HG03060 (cell line): Measurements from ENCODE around the gene R3HDML.

Experiments used
- ATAC-seq: cut with Tn5 transposase; IDR thresholded peaks from one replicate; pipeline ENCODE4 v1.9.1; 2021; ENCODE audit warnings: low read depth, moderate number of reproducible peaks; ENCODE audit not compliant: unreplicated experiment

R3HDML gene

DNA sequence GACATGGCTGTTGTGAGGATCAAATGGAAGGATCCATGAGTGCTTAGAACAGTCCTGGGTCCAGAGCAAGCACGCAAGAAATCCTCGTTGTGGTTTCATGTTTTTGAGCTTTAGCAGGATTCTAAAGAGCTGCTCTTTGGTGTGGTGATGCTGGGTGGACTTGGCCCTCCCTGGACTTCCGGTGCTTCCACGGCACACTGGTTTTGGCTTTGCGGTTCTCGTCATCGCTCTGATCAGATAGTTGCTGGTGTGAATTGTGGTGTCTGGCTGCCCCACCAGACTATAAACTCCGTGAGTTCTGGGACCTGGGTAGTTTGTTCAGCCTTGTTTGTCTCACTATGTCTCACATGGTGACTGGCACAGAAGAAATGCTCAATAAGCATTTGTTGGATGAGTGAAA lies 21.9 kb downstream of the R3HDML start:
- no peak for ATAC-seq

DNA sequence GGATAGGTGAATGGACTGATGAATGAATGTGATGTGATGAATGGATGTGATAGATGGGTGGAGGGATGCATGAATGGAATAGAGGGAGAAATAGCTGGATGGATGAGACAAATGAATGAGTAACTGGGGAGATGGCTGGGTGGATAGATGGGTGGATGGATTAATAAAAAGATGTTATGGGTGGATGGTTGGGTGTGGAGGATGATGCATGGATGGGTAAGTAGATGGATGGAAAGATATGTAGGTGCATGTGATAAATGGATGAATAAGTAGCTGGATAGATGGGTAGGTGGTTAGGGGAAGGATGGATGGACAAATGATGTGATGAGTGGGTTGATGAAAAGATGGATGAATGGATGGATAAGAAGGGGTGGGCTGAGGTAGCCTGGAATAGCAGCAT lies 23.4 kb downstream of the R3HDML start:
- ATAC-seq: no peak

DNA sequence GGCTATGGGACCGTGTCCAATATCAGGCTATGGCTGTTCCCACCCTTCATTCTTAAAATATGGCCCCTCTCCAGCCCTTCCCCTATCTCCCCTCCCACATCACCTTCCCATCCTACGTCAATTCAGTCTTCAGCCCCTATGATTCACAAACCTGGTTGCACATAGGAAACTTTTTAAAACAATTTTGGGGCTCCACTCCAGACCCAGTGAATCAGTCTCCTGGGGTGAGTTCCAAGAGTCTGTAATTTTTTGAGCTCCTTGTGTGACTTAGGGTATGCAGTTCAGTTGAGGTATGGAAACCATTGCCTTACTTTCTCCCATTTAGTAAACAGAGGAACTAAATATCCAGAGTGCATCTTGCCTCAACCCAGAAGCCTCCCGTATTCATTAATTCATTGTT lies 24.2 kb downstream of the R3HDML start:
- no peak for ATAC-seq

DNA sequence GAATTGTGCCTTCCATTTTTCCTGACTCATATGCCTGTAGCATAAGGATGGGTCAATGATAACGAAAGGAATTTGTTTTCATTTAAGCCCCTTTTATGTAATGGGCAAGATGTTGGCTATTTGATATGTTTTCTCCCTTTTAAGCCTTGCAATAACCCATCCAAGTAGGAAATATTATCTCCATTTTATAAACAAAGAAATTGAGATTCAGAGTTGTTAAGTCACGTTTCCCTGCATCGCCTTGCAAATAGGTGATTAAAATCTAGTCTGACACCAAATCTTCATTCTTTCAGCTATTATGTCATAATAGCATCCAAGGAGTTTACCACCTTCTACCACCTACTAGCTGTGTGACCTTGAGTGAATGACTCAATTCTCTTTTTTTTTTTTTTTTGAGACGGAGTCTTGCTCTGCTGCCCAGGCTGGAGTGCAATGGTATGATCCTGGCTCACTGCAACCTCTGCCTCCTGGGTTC lies 25.7 kb downstream of the R3HDML start:
- no peak for ATAC-seq

DNA sequence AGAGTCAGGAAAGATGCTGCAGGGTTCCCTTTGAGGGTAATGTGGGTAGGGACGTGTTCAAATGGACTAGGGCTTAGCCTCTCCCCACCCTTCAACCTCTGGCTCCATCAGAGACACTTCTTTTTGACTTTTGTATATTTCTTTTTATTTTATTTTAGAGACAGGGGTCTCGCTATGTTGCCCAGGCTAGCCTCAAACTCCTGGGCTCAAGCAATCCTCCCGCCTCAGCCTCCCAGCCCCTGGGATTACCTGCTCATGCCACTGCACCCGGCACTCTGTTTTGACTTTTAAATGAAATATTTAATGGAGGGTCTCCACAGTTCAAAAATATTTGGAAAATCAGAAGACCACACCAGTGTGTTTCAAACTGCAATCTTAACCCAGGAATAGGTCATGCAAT lies 27.2 kb downstream of the R3HDML start:
- ATAC-seq: no peak

DNA sequence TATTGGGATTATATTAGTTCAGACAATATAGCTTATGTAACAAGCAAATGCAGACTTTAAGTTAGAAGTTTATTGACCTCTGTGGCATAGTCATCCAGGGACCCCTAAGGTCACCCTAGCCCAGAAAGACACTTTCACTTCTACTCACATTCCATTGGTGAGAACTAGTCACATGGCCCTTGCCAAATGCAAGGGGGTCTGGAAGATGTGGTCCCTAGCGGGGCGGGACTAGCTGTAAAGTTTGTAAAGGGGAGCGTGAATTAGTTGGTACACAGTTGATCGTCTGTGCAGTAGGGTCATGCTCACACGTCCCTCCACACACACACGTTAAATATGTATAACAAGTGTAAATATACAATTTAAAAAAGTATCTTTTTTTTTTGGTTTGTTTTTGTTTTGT lies 27.9 kb downstream of the R3HDML start:
- ATAC-seq: no peak

DNA sequence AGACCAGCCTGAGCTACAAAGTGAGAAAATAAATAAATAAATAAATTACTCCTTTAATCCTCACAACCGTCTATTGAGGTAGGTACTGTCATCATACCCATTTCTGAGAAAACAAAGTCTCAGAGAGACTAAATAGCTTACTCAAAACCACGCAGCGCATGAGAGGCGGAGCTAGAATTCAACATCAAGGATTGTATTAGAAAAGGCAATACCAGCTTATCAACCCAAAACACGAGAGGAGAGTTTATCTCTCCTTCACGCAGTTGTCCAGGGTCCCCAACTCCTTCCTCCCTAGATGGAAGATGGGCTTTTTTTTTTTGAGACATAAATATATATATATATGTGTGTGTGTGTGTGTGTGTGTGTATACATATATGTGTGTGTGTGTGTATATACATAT lies 30.9 kb downstream of the R3HDML start:
- no peak for ATAC-seq

DNA sequence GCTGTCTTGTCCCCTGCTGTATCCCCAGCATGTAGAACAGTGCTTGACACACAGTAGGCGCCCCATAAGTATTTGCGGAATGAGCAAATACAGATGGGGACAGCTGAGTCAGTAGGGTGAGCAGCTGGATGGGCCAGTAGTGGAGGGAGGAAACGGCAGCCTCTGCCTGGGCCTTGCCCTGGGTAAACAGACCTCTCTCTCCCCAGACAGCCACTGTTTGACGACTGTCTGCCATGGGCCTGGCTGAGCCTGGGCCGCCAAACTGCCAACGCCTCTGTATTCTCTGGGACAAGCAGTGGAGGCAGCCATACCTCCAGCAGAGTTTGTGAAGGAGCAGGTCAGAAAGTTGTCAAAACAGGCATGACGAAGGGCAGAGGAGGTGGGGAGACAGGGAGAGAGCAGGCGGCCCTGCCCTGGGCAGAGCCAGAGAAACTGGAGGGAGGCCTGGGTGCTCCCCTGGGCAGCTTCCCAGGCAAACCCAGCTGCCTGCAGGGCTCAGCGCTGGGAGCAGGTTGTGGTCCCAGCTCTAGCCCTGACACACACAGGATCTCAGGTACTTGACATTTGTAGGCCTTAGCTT lies 33.9 kb downstream of the R3HDML start:
- ATAC-seq: no peak

DNA sequence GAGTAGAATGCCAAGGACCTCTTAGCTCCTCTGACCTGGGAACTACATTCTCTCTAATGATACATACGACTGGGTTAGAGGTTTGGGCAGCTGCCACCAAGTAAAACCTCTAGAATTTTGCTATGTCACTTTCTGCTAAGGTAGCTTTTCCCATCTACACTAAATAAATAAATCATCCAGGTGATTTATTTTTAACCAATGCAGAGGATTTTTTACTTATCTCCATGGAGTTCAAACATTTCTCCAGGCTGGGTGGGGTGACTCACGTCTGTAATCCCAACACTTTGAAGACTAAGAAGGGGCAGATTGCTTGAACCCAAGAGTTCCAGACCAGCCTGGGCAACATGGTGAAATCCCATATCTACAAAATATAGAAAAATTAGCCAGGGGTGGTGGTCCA lies 45.8 kb downstream of the R3HDML start:
- ATAC-seq: no peak

DNA sequence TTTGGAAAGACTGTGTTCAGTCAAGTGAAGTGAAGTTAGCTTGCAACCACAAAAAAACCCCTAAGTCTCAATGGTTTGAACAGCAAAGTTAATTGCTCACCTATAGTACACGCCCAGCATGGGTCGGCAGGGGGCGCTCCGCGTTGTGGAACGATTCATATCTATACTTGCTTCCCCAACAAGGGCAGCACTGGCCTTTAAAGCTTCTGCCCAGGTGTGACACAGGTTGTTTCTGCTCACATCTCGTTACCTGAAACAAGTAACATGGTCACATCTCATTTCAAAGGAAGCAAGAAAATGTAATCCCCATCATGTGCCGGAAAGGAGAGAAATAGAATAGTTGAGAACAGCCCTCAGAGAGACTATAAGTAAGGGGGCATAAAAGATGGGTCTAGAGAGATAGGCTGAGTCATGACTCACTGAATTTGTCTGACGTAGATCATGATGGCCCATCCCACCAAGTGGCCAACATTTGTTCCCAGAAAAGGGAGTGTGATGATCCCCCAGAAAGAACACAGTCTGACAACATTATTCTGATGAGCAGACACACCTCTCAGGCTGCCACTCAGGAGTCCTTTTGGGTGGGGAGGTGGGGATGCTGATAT lies 47.7 kb downstream of the R3HDML start:
- no peak for ATAC-seq

DNA sequence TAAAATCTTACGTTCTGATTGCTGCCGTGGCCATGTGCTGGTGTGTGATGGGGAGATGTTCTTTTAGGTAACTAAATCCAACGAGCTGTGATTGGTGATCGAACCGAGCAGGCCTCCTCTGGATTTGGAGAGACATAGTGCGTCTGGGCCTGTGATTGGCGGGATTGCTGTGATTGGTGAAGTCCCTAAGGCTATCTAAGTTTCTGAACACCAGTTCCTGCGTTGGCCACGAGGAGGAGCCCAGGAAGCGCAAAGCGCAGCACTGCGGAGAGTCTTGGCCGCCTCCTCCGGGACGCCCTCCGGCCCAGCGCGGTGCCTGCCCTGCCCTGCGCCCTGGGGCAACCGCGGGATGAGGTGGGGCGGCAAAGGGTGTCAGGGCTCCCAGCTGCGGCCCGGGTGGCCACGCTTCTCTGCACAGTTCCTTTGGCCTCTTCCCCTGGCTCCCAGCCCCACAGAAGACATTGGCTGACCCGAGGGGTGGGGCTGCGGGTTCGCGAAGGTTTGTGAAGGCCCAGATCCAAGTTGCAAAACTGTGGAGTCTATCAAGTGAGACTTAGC lies 51.7 kb downstream of the R3HDML start:
- no peak for ATAC-seq

DNA sequence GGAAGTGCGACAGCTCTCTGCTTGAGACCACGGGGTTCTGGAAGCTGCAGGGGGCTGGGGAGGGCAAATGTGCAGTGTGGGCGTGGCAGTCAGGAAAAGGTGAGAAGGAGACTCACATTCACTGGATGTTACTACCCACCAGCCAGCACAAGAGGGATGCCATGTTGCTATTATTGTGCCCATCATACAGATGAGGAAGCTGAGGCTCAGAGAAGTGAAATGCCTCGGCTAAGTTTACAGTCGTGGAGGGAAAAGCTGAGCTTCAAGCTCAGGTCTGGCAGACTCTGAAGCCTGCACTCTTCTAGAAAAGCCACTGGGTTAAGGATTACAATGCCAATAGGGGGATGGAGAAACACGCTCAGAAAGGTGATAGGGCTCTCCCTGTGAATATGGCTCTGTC lies 53.0 kb downstream of the R3HDML start:
- ATAC-seq: no peak

DNA sequence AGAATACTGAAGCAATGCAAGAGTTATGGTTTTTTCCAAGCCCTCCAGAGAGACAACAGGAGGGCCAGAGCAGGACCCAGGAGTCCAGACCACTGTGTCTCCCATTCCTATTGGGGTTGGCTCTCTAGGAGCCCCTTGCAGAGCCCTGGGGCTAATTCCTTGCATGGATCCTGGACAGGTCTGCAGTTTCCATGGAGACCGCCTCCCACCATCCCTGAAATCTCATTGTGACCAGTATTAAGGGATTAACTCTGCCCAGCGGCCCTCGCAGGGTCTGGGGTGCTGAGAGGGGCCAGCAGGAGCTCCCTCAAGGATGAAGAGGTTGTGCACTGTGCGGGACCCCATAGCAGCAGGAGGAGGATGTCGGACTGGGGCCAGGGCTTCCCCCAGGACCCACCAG lies 53.4 kb downstream of the R3HDML start:
- ATAC-seq: no peak

DNA sequence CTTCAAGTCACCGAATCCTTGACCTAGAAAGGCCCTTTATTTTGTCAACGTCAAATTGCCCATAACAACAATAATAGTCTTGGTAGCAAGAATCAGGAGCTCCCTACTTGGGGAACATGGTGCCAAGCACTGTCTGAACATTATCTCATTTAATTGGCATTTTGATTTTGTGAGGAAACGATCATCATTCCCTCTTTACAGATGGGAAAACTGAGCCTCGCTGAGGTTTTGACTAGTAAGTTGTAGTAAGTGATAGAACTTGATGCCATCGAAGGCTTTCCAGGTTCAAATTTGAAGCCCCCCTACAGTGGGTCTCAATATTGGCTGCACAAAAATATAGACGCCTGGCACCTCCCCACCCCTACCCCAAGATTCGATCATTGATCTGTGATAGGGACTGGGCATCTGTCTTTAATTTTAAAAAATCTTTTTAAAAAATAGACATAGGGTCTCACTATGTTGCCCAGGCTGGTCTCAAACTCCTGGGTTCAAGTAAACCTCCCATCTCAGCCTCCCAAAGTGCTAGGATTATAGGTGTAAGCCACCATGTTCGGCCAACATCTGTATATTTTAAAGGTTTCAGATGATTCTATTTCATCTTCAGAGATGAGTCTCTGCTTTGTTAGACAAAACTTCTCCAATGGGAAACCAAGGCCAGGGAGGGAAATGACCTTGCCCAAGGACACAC lies 55.4 kb downstream of the R3HDML start:
- ATAC-seq: no peak

DNA sequence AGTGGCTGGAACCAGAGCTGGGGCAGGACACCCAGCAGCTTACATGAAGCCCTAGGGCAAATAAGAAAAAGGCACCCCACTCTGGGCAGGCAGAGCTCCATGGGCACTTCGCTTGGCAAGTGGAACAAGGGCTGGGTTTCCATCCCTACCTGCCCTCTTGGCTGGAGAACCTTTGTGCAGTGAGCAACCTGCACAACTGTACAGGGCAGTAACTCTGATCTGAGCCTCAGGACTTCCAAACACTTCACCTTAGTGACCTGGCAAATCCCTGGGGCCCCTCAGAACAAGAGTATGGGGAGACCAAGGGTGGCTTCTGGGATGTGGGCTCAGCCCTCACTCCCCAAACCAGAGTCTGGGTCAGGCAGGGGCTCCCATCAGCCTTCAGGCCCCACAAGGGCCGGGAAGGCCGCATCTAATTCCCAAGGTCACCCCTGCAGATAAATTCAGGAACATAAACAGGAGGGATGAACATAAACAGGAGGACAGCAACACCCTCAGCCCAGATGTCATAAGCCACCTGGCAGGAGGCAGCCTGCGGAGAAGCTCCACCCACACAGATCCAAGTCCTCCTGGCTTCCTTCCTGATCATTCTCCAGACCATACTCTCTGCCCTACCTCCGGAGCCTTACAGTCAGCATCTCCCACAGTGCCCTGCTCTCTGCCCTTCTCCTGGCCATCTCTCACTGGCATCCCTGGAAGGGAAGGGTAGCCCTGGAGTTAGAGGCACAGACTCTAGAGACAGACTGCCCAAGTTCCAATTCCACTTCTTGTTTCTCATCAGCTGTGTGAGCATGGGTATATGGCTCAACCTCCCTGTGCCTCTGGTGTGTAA lies 56.1 kb downstream of the R3HDML start:
- ATAC-seq: no peak

DNA sequence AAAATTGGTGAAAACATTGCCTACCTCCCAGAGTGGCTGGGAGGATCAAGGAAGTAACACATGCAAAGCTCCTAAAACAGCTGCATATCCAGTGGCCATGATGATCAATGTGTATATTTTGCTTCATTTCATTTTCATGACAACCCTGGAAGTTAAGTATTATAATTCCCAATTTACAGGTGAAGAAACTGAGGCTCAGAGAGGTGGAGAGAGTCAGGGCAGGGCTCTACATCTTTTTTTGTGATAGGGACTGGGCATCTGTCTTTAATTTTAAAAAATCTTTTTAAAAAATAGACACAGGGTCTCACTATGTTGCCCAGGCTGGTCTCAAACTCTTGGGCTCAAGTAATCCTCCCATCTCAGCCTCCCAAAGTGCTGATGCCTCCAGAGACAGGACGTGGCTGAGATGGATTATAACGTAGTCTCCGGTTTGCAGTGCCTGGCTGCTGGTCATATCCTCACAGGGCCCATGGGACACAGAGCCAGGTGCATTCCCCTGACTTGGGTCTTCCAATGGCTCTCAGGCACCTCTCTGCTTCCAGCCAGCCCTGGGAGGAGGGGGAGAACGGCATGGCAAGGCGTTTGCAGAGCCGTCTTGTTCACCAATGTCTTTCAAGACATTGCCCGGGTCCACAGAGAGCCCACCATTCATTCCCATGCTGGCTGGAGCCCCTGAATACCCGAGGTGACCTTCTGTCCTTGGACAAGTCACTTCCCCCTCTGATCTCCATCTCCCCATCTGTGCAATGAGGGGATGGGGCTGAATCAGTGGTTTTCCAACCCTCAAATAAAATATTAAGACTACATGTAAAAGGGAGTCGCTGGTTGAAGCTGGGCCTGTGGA lies 57.0 kb downstream of the R3HDML start:
- ATAC-seq: no peak

DNA sequence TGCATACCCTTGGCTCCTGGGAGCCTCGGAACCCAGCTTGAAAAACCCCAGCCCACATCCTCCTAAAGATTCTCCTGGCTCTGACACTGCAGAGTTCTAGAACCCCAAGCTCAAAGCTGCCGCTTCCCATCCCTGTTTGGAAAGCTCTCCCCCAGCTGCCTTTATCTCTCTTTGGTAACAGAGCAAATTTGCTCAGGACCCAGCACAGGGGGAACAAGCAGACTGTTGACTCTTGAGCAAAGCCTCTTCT lies 57.5 kb downstream of the R3HDML start:
- ATAC-seq: no peak

DNA sequence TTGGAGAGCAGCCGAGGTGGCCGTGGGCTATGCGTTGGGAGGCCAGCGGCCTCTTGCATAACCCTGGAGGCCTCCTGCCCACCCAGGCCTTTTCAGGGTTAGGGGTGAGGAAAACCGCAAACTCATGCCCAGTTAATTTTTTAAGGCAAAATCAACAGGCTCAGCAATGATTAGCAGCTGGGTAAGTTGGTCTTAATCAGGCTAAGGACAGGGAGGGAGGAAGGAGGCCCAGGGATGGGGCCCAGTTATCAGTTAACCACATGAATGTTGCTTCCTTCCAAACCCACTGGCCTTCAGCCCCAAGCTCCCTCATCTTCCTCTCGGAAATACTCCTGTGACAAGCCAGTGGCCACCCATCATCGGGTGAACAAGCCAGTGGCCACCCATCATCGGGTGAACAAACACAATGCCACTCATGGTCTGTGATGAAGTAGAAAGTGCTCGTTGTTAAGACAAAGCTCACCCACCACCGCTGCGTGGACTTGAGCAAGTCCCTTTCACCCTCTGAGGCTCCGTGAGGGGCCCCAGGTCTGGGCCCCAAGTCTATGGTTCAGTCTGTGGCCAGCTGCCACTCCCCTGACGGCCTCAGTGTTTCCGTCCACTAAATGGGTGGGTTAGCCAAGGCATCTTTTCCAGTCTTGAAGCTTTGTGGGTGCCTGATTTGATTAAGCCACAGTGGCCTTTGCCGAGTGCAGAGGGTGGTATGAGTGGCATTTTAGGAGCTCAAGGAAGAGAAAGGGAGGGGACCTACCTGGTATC lies 58.0 kb downstream of the R3HDML start:
- ATAC-seq: no peak

DNA sequence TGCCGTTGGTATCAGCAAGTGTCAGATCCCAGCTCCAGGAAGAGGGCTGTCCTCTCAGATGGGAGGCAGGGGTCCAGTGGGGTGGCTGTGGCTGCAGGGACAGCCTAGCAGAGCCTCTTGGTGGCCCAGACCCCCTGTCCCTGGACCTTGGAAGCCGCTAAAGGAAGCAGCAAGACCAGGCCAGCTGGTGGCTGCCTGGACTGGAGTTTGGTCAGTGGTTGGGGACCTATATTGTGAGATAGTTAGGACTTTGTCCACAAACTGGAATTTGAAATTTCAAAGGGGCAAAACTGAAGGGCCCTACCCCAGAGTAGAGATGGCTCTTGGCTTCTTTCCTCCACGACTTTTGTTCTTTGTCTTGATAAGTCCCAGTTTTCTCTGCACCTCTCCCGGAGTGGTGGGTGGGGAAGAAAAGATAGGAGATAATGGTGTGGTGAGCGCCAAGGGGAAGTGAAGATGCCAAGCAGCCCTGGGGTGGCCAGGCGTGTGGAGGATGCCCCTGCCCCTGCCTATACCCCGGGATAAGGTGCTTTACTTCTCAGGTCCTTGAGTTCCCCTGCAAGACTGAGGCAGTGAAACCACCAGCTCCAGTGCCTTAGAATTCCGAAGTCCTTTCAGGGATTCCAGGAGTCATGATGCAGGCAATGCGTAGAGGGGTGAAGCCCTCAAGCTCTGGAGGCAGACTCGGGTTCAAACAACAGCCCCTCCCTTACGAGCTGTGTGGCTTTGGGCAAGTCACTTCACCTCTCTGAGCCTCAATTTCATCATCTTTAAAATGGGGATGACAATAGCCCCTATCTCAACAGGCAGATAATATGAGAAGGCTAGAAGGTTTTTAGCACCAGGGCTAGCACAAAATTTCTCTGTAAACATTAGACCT lies 58.9 kb downstream of the R3HDML start:
- ATAC-seq: no peak
